RWPE2 (cell line): ENCODE results near the gene TRIM6.

Experiments
- ATAC-seq: fragments of 200-7000 bp; cut with Tn5 transposase; 3 replicates; pipeline ENCODE4 v1.9.1; 2021; ENCODE audit warnings: low read depth
- DNase-seq: peaks from one replicate; pipeline ENCODE4 v3.0.0-alpha.2; 2020; ENCODE audit warnings: low spot score
- H3K27ac ChIP-seq: fragments of 450-650 bp; 2 replicates; pipeline ENCODE4 v1.5.1; 2017; ENCODE audit warnings: mild to moderate bottlenecking; ENCODE audit not compliant: poor library complexity, severe bottlenecking
- H3K27me3 ChIP-seq: fragments of 250-450 bp; sonication (Bioruptor Pico); 2 replicates; pipeline ENCODE4 v1.5.1; 2021; ENCODE audit warnings: mild to moderate bottlenecking, moderate library complexity; ENCODE audit not compliant: insufficient read depth, poor library complexity, severe bottlenecking
- H3K36me3 ChIP-seq: fragments of 250-450 bp; sonication (Bioruptor Pico); 2 replicates; pipeline ENCODE4 v1.5.1; 2020; ENCODE audit warnings: low read depth, mild to moderate bottlenecking, moderate library complexity
- H3K4me1 ChIP-seq: fragments of 250-450 bp; sonication (Bioruptor Pico); 2 replicates; pipeline ENCODE4 v1.5.1; 2021; ENCODE audit warnings: mild to moderate bottlenecking, moderate library complexity; ENCODE audit not compliant: insufficient read depth, poor library complexity, severe bottlenecking
- H3K4me3 ChIP-seq: fragments of 250-450 bp; sonication (Bioruptor Pico); 2 replicates; pipeline ENCODE4 v1.5.1; 2021; ENCODE audit warnings: mild to moderate bottlenecking, moderate library complexity; ENCODE audit not compliant: severe bottlenecking
- H3K9me3 ChIP-seq: fragments of 250-450 bp; sonication (Bioruptor Pico); 2 replicates; pipeline ENCODE4 v1.5.1; 2021; ENCODE audit warnings: mild to moderate bottlenecking, moderate library complexity; ENCODE audit not compliant: severe bottlenecking
- CTCF ChIP-seq: fragments of 450-650 bp; IDR thresholded peaks from one replicate; pipeline ENCODE4 v1.5.1; 2017; ENCODE audit warnings: mild to moderate bottlenecking, moderate library complexity; ENCODE audit not compliant: poor library complexity, severe bottlenecking

The TRIM6 gene

GRCh38 chr11:5596607-5597201, at the start of gene TRIM6:
TRIM6 (plus strand) TSS chr11:5596637; CDS start chr11:5596898, 261 bp downstream.
- DNase-seq (peak; percentile 70), ATAC-seq (peak; percentile 69)
- no peak for TF ChIP-seq CTCF
- H3K4me1 ChIP-seq, result peaks cover 20% of the 10 kb centered on the region
- no peaks in the 10 kb centered on the region; the same call in 1 of the 2 replicates for H3K36me3 ChIP-seq
- peaks cover 2% of the 10 kb centered on the region for H3K9me3 ChIP-seq
- H3K4me3 ChIP-seq, result peak within 1 kb of the TSS; percentile 46
- no peaks in the 10 kb centered on the region for H3K27me3 ChIP-seq
- H3K27ac ChIP-seq, result peak within 1 kb of the TSS; percentile 87

GRCh38 chr11:5547982-5548381, 48.5 kb upstream of the TRIM6 start:
- Histone ChIP-seq H3K36me3 (no peaks in the 10 kb centered on the region), H3K9me3 (no peaks in the 10 kb centered on the region), H3K4me1 (peaks cover 13% of the 10 kb centered on the region), H3K27me3 (no peaks in the 10 kb centered on the region), H3K27ac (no peak overlapping the region), H3K4me3 (no peak overlapping the region)
- ATAC-seq (no peak), DNase-seq (no peak)
- no peak for TF ChIP-seq CTCF

- Histone ChIP-seq H3K27me3 (no peaks in the 10 kb centered on the region), H3K4me3 (no peak within 1 kb of the TSS), H3K36me3 (no peaks in the 10 kb centered on the region), H3K4me1 (peaks cover 13% of the 10 kb centered on the region), H3K27ac (no peak within 1 kb of the TSS), H3K9me3 (no peaks in the 10 kb centered on the region)
- ATAC-seq (no peak), DNase-seq (no peak)
- no peak for TF ChIP-seq CTCF
Measured at GRCh38 chr11:5548440-5548839, 48.0 kb upstream of the TRIM6 start, which contains the start of gene OR52H1. OR52H1 (minus strand) TSS chr11:5548540; CDS start chr11:5545505, 3,035 bp downstream.

GRCh38 chr11:5550440-5551095, 45.9 kb upstream of the TRIM6 start:
- no peaks in the 10 kb centered on the region for H3K9me3 ChIP-seq
- H3K36me3 ChIP-seq, result no peaks in the 10 kb centered on the region
- H3K27me3 ChIP-seq, result no peaks in the 10 kb centered on the region
- ATAC-seq, result peak; percentile 94
- no peak for TF ChIP-seq CTCF
- H3K4me3 ChIP-seq, result no peak overlapping the region
- peaks cover 13% of the 10 kb centered on the region for H3K4me1 ChIP-seq
- H3K27ac ChIP-seq, result peak overlapping the region; percentile 16
- DNase-seq, result no peak

GRCh38 chr11:5553343-5553742, 43.1 kb upstream of the TRIM6 start:
- Histone ChIP-seq H3K4me1 (peaks cover 13% of the 10 kb centered on the region), H3K9me3 (no peaks in the 10 kb centered on the region), H3K36me3 (no peaks in the 10 kb centered on the region), H3K27ac (no peak overlapping the region), H3K27me3 (no peaks in the 10 kb centered on the region), H3K4me3 (no peak overlapping the region)
- no peak for ATAC-seq
- no peak for DNase-seq
- peak; percentile 46 for TF ChIP-seq CTCF
